HEK293 (cell line): ENCODE results near the gene SAE1.

Experiments
- CTCF ChIA-PET: fragments of 350-600 bp; formaldehyde crosslinking; extraction: SDS; loops from one replicate; lab custom pipeline; 2021; ENCODE audit warnings: antibody characterized with exemption; lab: Yijun Ruan, JAX
- POLR2A ChIA-PET: fragments of 300-600 bp; formaldehyde crosslinking; extraction: SDS; loops from one replicate; lab custom pipeline; 2020; ENCODE audit warnings: antibody characterized with exemption, inconsistent platforms; lab: Yijun Ruan, JAX
- H3K27ac ChIP-seq: fragments of 200-500 bp; sonication (Bioruptor generic); 2 replicates; pipeline ENCODE4 v1.5.1; 2014; ENCODE audit warnings: low read depth, low read length, control low read depth, inconsistent platforms; ENCODE audit errors: extremely low read depth
- H3K36me3 ChIP-seq, 2 experiments: fragments of 200-500 bp in 1 of 2; sonication (Bioruptor generic) in 1 of 2; 1 replicate in 1 of 2; 2 replicates in 1 of 2; pipeline ENCODE4 v1.5.1; 2014 to 2017; ENCODE audit warnings: inconsistent platforms in 2 of 2, low read length in 2 of 2; ENCODE audit not compliant: control insufficient read depth in 2 of 2, insufficient read depth in 1 of 2
- H3K4me1 ChIP-seq: fragments of 200-500 bp; sonication (Bioruptor generic); 2 replicates; pipeline ENCODE4 v1.5.1; 2014; ENCODE audit warnings: mild to moderate bottlenecking, low read length, inconsistent platforms; ENCODE audit not compliant: control insufficient read depth, insufficient read depth
- H3K4me3 ChIP-seq: 2 replicates; pipeline ENCODE4 v1.5.1; 2011; ENCODE audit warnings: low read depth, mild to moderate bottlenecking, control low read depth, low read length, moderate library complexity
- H3K9me3 ChIP-seq: fragments of 200-500 bp; sonication (Bioruptor generic); 2 replicates; pipeline ENCODE4 v1.5.1; 2014; ENCODE audit warnings: low read depth, low read length, inconsistent platforms; ENCODE audit not compliant: control insufficient read depth, insufficient read depth
- ELK4 ChIP-seq: IDR thresholded peaks from 2 replicates; pipeline ENCODE4 v1.6.1; 2011; ENCODE audit warnings: mild to moderate bottlenecking, low read depth, low read length, borderline replicate concordance
- GLI4 ChIP-seq: fragments of 450-650 bp; formaldehyde crosslinking; IDR thresholded peaks from 2 replicates; pipeline ENCODE4 v1.5.1; 2016; ENCODE audit warnings: missing biosample characterization, missing genetic modification characterization
- GLIS2 ChIP-seq: fragments of 450-650 bp; formaldehyde crosslinking; IDR thresholded peaks from 2 replicates; pipeline ENCODE4 v1.5.1; 2016; ENCODE audit warnings: missing biosample characterization, missing genetic modification characterization
- IKZF3 ChIP-seq: fragments of 450-650 bp; IDR thresholded peaks from 2 replicates; pipeline ENCODE4 v1.5.0; 2018; ENCODE audit warnings: missing biosample characterization, mild to moderate bottlenecking, missing genetic modification characterization, moderate library complexity
- PRDM4 ChIP-seq: fragments of 450-650 bp; formaldehyde crosslinking; IDR thresholded peaks from 2 replicates; pipeline ENCODE4 v1.5.1; 2017; ENCODE audit warnings: missing biosample characterization, missing genetic modification characterization
- RBAK ChIP-seq: fragments of 450-650 bp; formaldehyde crosslinking; IDR thresholded peaks from 2 replicates; pipeline ENCODE4 v1.5.1; 2016; ENCODE audit warnings: missing biosample characterization, missing genetic modification characterization
- REPIN1 ChIP-seq: fragments of 450-650 bp; formaldehyde crosslinking; IDR thresholded peaks from 2 replicates; pipeline ENCODE4 v1.5.1; 2017; ENCODE audit warnings: missing biosample characterization, missing genetic modification characterization, low read depth
- TRIM28 ChIP-seq: IDR thresholded peaks from 2 replicates; pipeline ENCODE4 v1.6.1; 2011; ENCODE audit warnings: low read length, control low read depth, borderline replicate concordance
- YY1 ChIP-seq: fragments of 450-650 bp; formaldehyde crosslinking; IDR thresholded peaks from 2 replicates; pipeline ENCODE4 v1.5.1; 2018; ENCODE audit warnings: missing biosample characterization, missing genetic modification characterization
- ZBTB21 ChIP-seq: fragments of 450-650 bp; formaldehyde crosslinking; IDR thresholded peaks from 2 replicates; pipeline ENCODE4 v1.5.1; 2017; ENCODE audit warnings: missing biosample characterization, missing genetic modification characterization
- ZBTB49 ChIP-seq: fragments of 450-650 bp; formaldehyde crosslinking; IDR thresholded peaks from 2 replicates; pipeline ENCODE4 v1.5.1; 2016; ENCODE audit warnings: missing biosample characterization, missing genetic modification characterization, low read depth
- ZFP69B ChIP-seq: fragments of 450-650 bp; formaldehyde crosslinking; IDR thresholded peaks from 2 replicates; pipeline ENCODE4 v1.5.1; 2016; ENCODE audit warnings: missing biosample characterization, missing genetic modification characterization
- ZIC2 ChIP-seq: fragments of 450-650 bp; formaldehyde crosslinking; IDR thresholded peaks from 2 replicates; pipeline ENCODE4 v1.5.1; 2016; ENCODE audit warnings: missing biosample characterization, missing genetic modification characterization
- ZNF112 ChIP-seq: fragments of 450-650 bp; formaldehyde crosslinking; IDR thresholded peaks from 2 replicates; pipeline ENCODE4 v1.5.0; 2017; ENCODE audit warnings: missing biosample characterization, missing genetic modification characterization
- ZNF138 ChIP-seq: fragments of 450-650 bp; formaldehyde crosslinking; IDR thresholded peaks from 2 replicates; pipeline ENCODE4 v1.5.1; 2016; ENCODE audit warnings: missing biosample characterization, missing genetic modification characterization, borderline replicate concordance
- ZNF248 ChIP-seq: fragments of 450-650 bp; formaldehyde crosslinking; IDR thresholded peaks from 2 replicates; pipeline ENCODE4 v1.5.1; 2017; ENCODE audit warnings: missing biosample characterization, missing genetic modification characterization
- ZNF26 ChIP-seq: fragments of 450-650 bp; formaldehyde crosslinking; IDR thresholded peaks from 2 replicates; pipeline ENCODE4 v1.5.1; 2016; ENCODE audit warnings: missing biosample characterization, missing genetic modification characterization
- ZNF398 ChIP-seq: fragments of 450-650 bp; formaldehyde crosslinking; IDR thresholded peaks from 2 replicates; pipeline ENCODE4 v1.5.1; 2017; ENCODE audit warnings: missing biosample characterization, missing genetic modification characterization
- ZNF404 ChIP-seq: fragments of 450-650 bp; formaldehyde crosslinking; IDR thresholded peaks from 2 replicates; pipeline ENCODE4 v1.5.1; 2017; ENCODE audit warnings: missing biosample characterization, missing genetic modification characterization
- ZNF48 ChIP-seq: fragments of 450-650 bp; formaldehyde crosslinking; IDR thresholded peaks from 2 replicates; pipeline ENCODE4 v1.5.1; 2016; ENCODE audit warnings: missing biosample characterization, missing genetic modification characterization
- ZNF561 ChIP-seq: fragments of 450-650 bp; IDR thresholded peaks from 2 replicates; pipeline ENCODE4 v1.5.1; 2018; ENCODE audit warnings: missing biosample characterization, missing genetic modification characterization, borderline replicate concordance
- ZNF76 ChIP-seq: fragments of 450-650 bp; formaldehyde crosslinking; IDR thresholded peaks from 2 replicates; pipeline ENCODE4; 2016; ENCODE audit warnings: low read depth, missing biosample characterization, missing genetic modification characterization, borderline replicate concordance
- ZNF768 ChIP-seq: fragments of 450-650 bp; formaldehyde crosslinking; IDR thresholded peaks from 2 replicates; pipeline ENCODE4 v1.5.1; 2018; ENCODE audit warnings: missing biosample characterization, mild to moderate bottlenecking, missing genetic modification characterization
- ZNF785 ChIP-seq: fragments of 450-650 bp; formaldehyde crosslinking; IDR thresholded peaks from 2 replicates; pipeline ENCODE4 v1.5.1; 2016; ENCODE audit warnings: missing biosample characterization, missing genetic modification characterization
- ZSCAN16 ChIP-seq: fragments of 450-650 bp; formaldehyde crosslinking; IDR thresholded peaks from 2 replicates; pipeline ENCODE4 v1.5.1; 2016; ENCODE audit warnings: missing biosample characterization, missing genetic modification characterization
- ZSCAN18 ChIP-seq: fragments of 450-650 bp; formaldehyde crosslinking; IDR thresholded peaks from 2 replicates; pipeline ENCODE4 v1.5.1; 2016; ENCODE audit warnings: missing biosample characterization, missing genetic modification characterization

SAE1 gene

GRCh38 chr19:47112166-47112996 lies 18.3 kb upstream of the SAE1 start:
- POLR2A ChIA-PET: interaction anchor here (0.9 to 3.4 kb wide), 33 partner anchors 8 to 512 kb away, joined by 3 to 86 read pairs (median 7); partner anchors contain the start of genes AP2S1, ARHGAP35, CALM3 and CCDC9
- Histone ChIP-seq H3K4me3 (peak overlapping the region; percentile 74), H3K9me3 (no peaks in the 10 kb centered on the region), H3K4me1 (peaks cover 33% of the 10 kb centered on the region), H3K36me3 (peaks cover 3 to 24% of the 10 kb centered on the region in 2 experiments; a peak in 2 of 3 replicates), H3K27ac (peak overlapping the region; percentile 100)
- CTCF ChIA-PET: interaction anchor here (0.7 to 2.6 kb wide), 9 partner anchors 9 to 135 kb away, joined by 3 to 18 read pairs (median 8); no protein-coding TSS in a partner anchor
- TF ChIP-seq IKZF3 (tag by site-specific recombination) (no peak; the same call in 1 of the 2 replicates), REPIN1 (tag by site-specific recombination) (no peak), ZBTB49 (no peak), ZFP69B (peak; percentile 49; the same call in 1 of the 2 replicates), ZNF768 (tag by site-specific recombination) (0 out of 2 replicates have a peak, but pooled peaks have one; percentile 45), ZNF76 (tag by site-specific recombination) (peak; percentile 51), ZNF112 (tag by site-specific recombination) (no peak), ZNF561 (tag by site-specific recombination) (peak; percentile 94), ZSCAN16 (tag by site-specific recombination) (0 out of 2 replicates have a peak, but pooled peaks have one; percentile 28), ZNF785 (peak; percentile 94), RBAK (tag by site-specific recombination) (no peak), ZNF26 (no peak), GLI4 (tag by site-specific recombination) (peak; percentile 88; the same call in 1 of the 2 replicates), YY1 (tag by site-specific recombination) (peak; percentile 92), ELK4 (no peak), ZNF48 (tag by site-specific recombination) (no peak), TRIM28 (no peak), ZBTB21 (peak; percentile 28), ZNF404 (tag by site-specific recombination) (0 out of 2 replicates have a peak, but pooled peaks have one; percentile 34), ZNF398 (tag by site-specific recombination) (peak; percentile 96), GLIS2 (tag by site-specific recombination) (no peak; the same call in none of the 2 replicates), ZSCAN18 (peak; percentile 55; the same call in 1 of the 2 replicates), PRDM4 (tag by site-specific recombination) (peak; percentile 58; the same call in 1 of the 2 replicates), ZIC2 (tag by site-specific recombination) (peak; percentile 49), ZNF138 (0 out of 2 replicates have a peak, but pooled peaks have one; percentile 59), ZNF248 (tag by site-specific recombination) (no peak)
